Muscle layer of colon (tissue), 2 donors: ENCODE measurements around the gene KPNA5.
"Not testable (repeated sequence)": the region's sequence is repeated elsewhere in the genome, so short reads cannot be mapped to it uniquely, and the experiment has no call there.

Experiments
- H3K27ac ChIP-seq: one replicate; pipeline ENCODE4 v1.7.0; 2013; ENCODE audit warnings: low read depth, mild to moderate bottlenecking, low read length, moderate library complexity
- H3K27me3 ChIP-seq, 2 donors: one replicate each; pipeline ENCODE4 v1.7.0; 2013; ENCODE audit warnings: low read length in 2 of 2, mild to moderate bottlenecking in 2 of 2; ENCODE audit not compliant: insufficient read depth in 2 of 2, control insufficient read depth in 1 of 2
- H3K36me3 ChIP-seq: one replicate; pipeline ENCODE4 v1.7.0; 2013; ENCODE audit warnings: mild to moderate bottlenecking, low read length; ENCODE audit not compliant: insufficient read depth
- H3K4me1 ChIP-seq: one replicate; pipeline ENCODE4 v1.7.0; 2013; ENCODE audit warnings: mild to moderate bottlenecking, low read length; ENCODE audit not compliant: insufficient read depth
- H3K4me3 ChIP-seq, 2 donors: one replicate each; pipeline ENCODE4 v1.7.0; 2013; ENCODE audit warnings: low read length in 2 of 2, low read depth in 1 of 2, mild to moderate bottlenecking in 1 of 2, moderate library complexity in 1 of 2
- H3K9ac ChIP-seq: one replicate; pipeline ENCODE4 v1.7.0; 2013; ENCODE audit warnings: low read length
- H3K9me3 ChIP-seq: one replicate; pipeline ENCODE4 v1.7.0; 2013; ENCODE audit warnings: mild to moderate bottlenecking, low read length
- donor health status: abdominal sarcoma.
- donor health status: Adenocarcinoma of cecum.

KPNA5 gene

DNA sequence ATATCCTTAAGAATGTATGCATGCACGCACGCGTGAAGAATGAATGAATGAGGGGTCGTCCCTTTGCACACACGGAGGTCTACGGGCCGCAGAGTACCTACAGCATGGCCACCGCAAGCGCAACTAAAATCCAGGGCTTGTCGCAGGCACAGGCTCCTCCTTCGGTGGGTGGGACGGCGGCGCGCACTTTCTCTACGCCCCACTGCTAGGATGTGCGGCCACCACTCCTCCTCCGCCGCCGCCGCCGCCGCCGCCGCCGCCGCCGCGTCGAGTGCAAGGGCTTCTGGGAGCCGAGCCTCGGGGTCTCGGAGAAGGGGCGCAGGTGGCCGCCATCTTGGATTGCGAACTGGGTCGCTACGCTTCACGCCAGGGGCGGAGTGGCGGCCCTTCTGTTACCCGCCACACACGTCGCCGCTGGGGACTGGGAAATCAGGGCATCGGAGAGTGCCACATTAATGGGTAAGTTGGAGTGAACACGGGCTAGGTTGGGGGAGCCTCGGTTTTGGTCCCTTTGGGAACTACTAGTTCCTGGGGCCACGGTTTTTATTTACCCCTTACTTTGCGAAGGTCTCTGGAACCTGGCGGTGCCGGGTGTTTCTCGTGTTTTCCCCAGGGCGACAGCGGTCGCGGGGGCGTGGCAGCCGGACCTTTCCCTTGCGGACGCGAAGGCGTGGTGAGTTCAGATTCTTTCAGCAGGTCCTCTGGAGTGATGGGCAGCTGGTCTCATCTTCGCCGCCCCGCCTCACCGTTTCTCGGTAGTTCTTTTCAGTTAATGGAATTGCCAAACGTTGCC lies at the start of gene KPNA5:
Gene KPNA5, plus strand, starts transcription at position 332 of the 793 bp plus-strand sequence. Its CDS starts 124 bp downstream, at position 456.
- H3K4me1 ChIP-seq, result no peaks in the 10 kb centered on the region
- H3K4me3 ChIP-seq, result peak within 1 kb of the TSS; percentile 60 to 92
- no peaks in the 10 kb centered on the region for H3K9me3 ChIP-seq
- no peaks in the 10 kb centered on the region for H3K36me3 ChIP-seq
- no peaks in the 10 kb centered on the region for H3K27me3 ChIP-seq
- peak within 1 kb of the TSS; percentile 70 for H3K27ac ChIP-seq
- H3K9ac ChIP-seq, result peak within 1 kb of the TSS; percentile 58

DNA sequence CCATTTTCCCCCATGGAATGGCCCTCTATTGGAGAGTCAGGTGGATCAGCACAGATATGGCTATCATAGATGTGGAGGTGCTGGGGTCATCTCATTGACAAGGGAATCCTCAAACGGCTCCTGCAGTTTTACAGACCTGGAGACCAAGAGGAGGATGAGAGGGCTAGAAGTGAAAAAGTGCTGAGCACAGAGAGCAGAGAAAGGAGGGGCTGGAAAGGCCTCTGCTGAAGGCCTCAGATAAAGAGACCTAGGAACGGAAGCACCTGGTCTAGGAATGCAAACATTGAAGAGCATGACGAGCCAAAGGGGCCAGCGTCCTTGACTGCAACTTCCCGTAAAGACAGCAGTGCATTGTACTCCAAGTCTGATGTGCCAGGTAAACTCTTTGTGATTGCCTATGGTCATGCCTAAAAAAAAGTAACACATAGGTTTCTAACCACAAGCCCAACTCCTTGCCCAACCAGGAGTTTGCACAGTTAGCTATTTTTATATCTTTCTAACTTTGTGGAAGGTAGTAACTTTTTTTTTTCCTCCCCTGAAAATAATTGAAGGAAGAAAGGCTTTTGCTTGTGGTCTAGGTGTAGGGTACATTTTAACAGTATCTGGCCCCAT lies 49.5 kb upstream of the KPNA5 start:
- Histone ChIP-seq H3K9ac (no peak overlapping the region), H3K4me3 (no peak overlapping the region), H3K9me3 (no peaks in the 10 kb centered on the region), H3K27me3 (no peaks in the 10 kb centered on the region), H3K4me1 (no peaks in the 10 kb centered on the region), H3K36me3 (peaks cover 7% of the 10 kb centered on the region), H3K27ac (no peak overlapping the region)

DNA sequence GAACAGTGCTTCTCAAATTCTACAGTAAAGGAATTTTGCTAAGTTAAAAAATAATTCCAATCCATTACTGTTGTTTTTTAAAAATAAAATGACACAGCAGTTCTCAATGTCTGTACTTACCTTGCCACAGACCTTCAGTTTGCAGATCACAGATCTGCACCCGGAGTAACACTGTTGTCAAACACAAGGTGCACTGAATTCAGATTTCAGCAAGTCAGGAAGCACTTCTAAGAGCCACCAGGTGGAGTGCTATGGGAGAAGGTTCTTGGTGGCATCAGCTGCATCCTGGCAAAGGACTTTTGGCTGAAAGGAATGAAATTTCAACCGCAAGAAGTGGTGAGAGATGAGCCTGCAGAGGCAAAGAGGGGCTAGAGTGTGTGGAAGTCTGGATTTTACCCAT lies 47.3 kb upstream of the KPNA5 start:
- Histone ChIP-seq H3K27me3 (no peaks in the 10 kb centered on the region), H3K27ac (no peak overlapping the region), H3K9me3 (no peaks in the 10 kb centered on the region), H3K4me3 (no peak overlapping the region), H3K4me1 (no peaks in the 10 kb centered on the region), H3K36me3 (peaks cover 7% of the 10 kb centered on the region), H3K9ac (no peak overlapping the region)

DNA sequence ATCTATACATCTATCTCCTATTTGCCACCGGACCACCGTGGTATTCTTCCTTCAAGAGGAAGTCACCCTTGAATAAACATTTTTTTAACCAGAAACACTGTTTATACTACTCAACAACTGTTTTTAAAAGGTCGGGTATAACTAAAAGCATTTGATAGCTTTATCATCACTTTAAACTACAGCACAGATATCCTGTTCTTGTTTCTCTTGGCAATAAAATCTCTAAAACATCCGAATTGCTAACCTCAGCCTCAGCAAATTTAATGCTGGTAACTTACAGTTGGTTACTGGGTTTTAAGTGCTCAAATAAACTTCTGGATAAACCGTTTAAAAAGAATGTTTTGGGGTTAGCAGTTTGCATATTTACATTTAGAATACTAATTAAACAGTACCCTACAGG lies 32.9 kb upstream of the KPNA5 start:
- H3K9ac ChIP-seq, result no peak overlapping the region
- H3K27me3 ChIP-seq, result no peaks in the 10 kb centered on the region
- no peak overlapping the region for H3K4me3 ChIP-seq
- no peaks in the 10 kb centered on the region for H3K9me3 ChIP-seq
- peaks cover 12% of the 10 kb centered on the region for H3K36me3 ChIP-seq
- no peak overlapping the region for H3K27ac ChIP-seq
- no peaks in the 10 kb centered on the region for H3K4me1 ChIP-seq

DNA sequence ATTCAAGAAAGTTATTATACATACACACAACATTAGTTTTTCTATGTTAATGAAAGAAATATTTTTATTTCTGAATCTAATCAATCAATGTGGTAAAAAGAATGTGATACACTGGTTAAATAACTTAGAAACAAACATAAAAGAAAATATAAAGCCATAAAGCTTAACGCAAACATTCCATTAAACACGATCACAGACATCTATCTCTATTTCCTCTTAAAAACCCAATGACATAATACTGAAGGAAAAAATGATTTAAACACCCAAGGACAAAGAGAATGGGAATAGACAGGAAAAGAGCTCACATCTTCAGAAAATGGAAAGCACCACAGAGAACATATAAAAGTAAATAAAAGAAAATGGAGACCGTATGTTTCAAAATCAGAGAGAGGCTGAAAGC lies 31.9 kb upstream of the KPNA5 start:
- Histone ChIP-seq H3K9me3 (no peaks in the 10 kb centered on the region), H3K4me1 (no peaks in the 10 kb centered on the region), H3K27me3 (no peaks in the 10 kb centered on the region), H3K36me3 (peaks cover 12% of the 10 kb centered on the region), H3K27ac (no peak overlapping the region), H3K9ac (no peak overlapping the region), H3K4me3 (no peak overlapping the region)

DNA sequence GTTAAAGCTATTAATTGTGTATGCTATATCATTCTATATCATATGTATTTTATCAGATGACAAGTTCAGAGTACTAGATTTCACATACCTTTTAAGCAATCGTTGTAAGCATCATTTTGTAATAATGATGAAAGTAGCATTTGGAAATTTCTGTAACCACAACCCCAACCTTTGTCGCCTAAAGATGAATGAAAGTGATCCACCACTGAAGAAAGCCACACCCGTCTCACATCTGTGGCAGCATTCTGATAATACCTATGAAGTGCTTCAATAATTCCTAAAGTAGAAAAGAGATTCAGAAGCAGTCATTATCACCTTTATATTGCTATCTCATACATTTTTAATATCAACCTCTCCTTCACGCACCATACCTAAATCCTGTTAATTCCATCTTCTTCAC lies 29.1 kb upstream of the KPNA5 start:
- H3K9me3 ChIP-seq, result no peaks in the 10 kb centered on the region
- H3K4me1 ChIP-seq, result no peaks in the 10 kb centered on the region
- peaks cover 12% of the 10 kb centered on the region for H3K36me3 ChIP-seq
- H3K4me3 ChIP-seq, result no peak overlapping the region
- H3K9ac ChIP-seq, result no peak overlapping the region
- H3K27me3 ChIP-seq, result no peaks in the 10 kb centered on the region
- H3K27ac ChIP-seq, result no peak overlapping the region

DNA sequence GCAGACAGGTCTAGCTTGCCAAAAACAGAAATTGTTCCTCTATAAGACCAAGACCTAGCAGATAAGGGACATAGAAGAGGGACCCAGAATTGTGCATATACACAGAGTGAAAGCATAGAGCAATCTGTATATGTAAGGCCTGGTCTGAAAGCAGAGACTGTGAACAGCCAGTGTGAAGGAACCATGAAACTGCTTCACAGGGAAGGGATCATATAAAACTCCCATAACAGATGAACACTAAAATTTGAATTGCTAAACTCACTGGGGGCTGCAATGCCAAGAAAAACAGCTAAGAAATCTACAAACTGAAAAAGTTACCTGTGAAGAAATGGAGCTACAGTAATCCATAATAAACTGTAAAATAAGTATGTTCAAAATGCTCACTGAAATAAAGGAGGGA lies 19.4 kb upstream of the KPNA5 start:
- Histone ChIP-seq H3K27me3 (no peaks in the 10 kb centered on the region), H3K9me3 (no peaks in the 10 kb centered on the region), H3K4me1 (peaks cover 4% of the 10 kb centered on the region), H3K27ac (no peak overlapping the region), H3K36me3 (no peaks in the 10 kb centered on the region), H3K9ac (no peak overlapping the region), H3K4me3 (no peak overlapping the region)

DNA sequence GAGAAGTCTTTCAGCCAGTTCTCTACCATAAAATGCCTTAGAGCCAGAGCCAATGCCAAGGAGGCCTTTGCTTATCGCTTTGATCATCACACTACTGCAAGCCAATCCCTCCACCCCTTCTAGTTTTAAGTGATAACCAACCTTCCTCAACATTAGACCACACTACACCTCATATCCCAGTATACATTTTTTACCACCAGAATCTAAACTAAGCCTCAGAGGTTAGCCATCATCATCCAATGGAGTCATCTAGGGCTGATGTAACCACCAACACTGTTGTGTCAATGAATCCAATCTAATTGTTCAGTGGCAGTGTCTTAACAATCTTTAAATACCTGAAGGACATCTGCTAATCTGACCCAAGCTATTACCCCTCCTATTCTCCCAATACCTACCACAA lies 18.8 kb upstream of the KPNA5 start:
- H3K4me3 ChIP-seq, result no peak overlapping the region
- H3K36me3 ChIP-seq, result no peaks in the 10 kb centered on the region
- H3K27me3 ChIP-seq, result no peaks in the 10 kb centered on the region
- H3K27ac ChIP-seq, result no peak overlapping the region
- no peak overlapping the region for H3K9ac ChIP-seq
- peaks cover 4% of the 10 kb centered on the region for H3K4me1 ChIP-seq
- no peaks in the 10 kb centered on the region for H3K9me3 ChIP-seq

DNA sequence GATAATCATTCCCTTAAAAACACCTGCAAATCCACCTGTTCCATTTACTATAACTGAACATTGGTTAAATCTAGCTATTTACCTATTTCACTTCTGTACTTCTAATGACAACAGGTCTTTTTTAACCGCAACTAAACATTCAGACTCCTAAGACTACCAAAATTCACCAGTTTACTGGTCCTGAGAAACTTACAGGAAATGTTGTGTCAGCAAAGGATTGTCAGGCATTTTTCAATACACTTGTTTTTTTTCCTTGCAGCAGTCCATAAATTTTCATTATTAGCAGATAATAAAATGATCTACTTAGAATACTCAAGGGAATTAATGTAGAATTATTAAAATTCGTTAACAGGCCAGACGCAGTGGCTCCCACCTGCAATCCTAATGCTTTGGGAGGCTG lies 17.7 kb upstream of the KPNA5 start:
- Histone ChIP-seq H3K9ac (no peak overlapping the region), H3K27me3 (no peaks in the 10 kb centered on the region), H3K36me3 (no peaks in the 10 kb centered on the region), H3K27ac (no peak overlapping the region), H3K9me3 (no peaks in the 10 kb centered on the region), H3K4me3 (no peak overlapping the region), H3K4me1 (peaks cover 4% of the 10 kb centered on the region)

DNA sequence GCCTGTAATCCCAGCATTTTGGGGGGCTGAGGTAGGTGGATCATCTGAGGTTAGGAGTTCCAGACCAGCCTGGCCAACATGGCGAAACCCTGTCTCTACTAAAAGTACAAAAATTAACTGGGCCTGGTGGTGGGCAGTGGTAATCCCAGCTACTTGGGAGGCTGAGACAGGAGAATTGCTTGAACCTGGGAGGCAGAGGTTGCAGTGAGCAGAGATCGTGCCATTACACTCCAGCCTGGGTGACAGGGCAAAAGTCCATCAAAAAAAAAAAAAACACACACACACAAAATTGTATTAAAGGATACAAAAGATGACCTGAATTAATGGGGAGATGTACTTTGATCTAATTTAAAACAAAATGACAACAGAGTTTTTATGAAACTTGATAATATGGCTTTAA lies 16.8 kb upstream of the KPNA5 start:
- not testable (repeated sequence) for H3K4me3 ChIP-seq, H3K9me3 ChIP-seq, H3K36me3 ChIP-seq, H3K27ac ChIP-seq, H3K4me1 ChIP-seq, H3K9ac ChIP-seq, H3K27me3 ChIP-seq

DNA sequence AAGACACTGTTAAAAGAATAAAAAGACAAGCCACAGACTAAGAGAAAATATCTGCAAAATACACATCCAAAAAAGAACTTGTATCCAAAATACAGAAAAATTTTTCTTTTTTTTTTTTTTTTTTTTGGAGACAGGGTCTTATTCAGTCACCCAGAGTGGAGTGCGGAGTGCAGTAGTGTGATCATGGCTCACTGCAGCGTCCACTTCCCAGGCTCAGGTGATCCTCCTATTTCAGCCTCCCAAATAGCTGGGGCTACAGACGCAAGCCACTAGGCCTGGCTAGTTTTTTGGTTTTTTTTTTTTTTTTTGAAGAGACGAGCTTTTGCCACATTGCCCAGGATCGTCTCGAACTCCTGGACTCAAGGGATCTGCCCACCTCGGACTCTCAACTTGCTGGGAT lies 15.5 kb upstream of the KPNA5 start:
- Histone ChIP-seq H3K27ac (no peak overlapping the region), H3K9me3 (no peaks in the 10 kb centered on the region), H3K27me3 (no peaks in the 10 kb centered on the region), H3K4me3 (no peak overlapping the region), H3K36me3 (no peaks in the 10 kb centered on the region), H3K9ac (no peak overlapping the region), H3K4me1 (peaks cover 4% of the 10 kb centered on the region)

DNA sequence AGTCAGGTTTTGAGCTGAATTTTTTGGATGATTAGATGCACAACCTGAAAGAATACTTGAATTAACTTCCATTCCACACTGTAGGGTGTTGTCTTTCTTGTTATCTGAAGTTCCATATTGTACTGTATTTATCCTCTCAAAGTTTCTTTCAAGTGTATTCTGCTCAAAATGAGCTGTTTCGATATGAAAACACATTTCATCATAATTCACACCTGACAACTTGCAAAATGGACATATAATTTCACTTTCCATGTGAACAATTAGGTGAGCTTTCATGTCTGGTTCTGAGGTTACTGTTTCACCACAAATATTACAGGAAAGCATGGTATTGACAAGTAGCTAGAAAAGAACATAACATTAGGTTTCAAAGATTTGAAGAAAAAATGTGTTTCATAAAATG lies 14.1 kb upstream of the KPNA5 start:
- Histone ChIP-seq H3K27ac (no peak overlapping the region), H3K27me3 (no peaks in the 10 kb centered on the region), H3K4me3 (no peak overlapping the region), H3K9me3 (no peaks in the 10 kb centered on the region), H3K36me3 (no peaks in the 10 kb centered on the region), H3K9ac (no peak overlapping the region), H3K4me1 (peaks cover 4% of the 10 kb centered on the region)
